K562 (cell line): ENCODE data around the gene UBE2E2. TPM values are rescaled to one million over a fixed set of nuclear protein-coding genes. Genes with fewer than 3 reads are reported as not detected.

ENCODE experiments used
- ATAC-seq: fragments of 200-7000 bp; cut with Tn5 transposase; 3 replicates; pipeline ENCODE4 v1.9.1; 2020; ENCODE audit warnings: moderate library complexity
- BruUV-seq: library from RNA; stranded (reverse); fragments of 400-500 nt; replicated peaks from 2 replicates; lab custom pipeline; 2021; lab: Mats Ljungman, UMichigan
- CTCF ChIA-PET: fragments of 300-600 bp; formaldehyde crosslinking; extraction: SDS; loops from one replicate; lab custom pipeline; 2021; ENCODE audit warnings: low intra/inter-chr PET ratio; lab: Yijun Ruan, JAX
- POLR2A ChIA-PET: fragments of 300-600, 350-650 bp; sonication (Branson Sonifier 250); formaldehyde crosslinking; extraction: SDS; loops from one replicate; lab custom pipeline; 2021; ENCODE audit warnings: antibody characterized with exemption, inconsistent platforms; lab: Yijun Ruan, JAX
- DNase-seq, 4 experiments: peaks; one replicate each; pipeline versions ENCODE4 v3.0.0 to v3.0.0-alpha.2; 2011 to 2018; ENCODE audit warnings: low spot score in 3 of 4, mixed read lengths in 3 of 4; ENCODE audit errors: extremely low read depth in 1 of 4
- FAIRE-seq: peaks from 2 replicates; lab custom pipeline; 2011; peaks lifted over from hg19 to GRCh38; lab: Jason Lieb, UNC
- H2AFZ ChIP-seq: 2 replicates; pipeline ENCODE4 v1.6.0; 2011; ENCODE audit warnings: low read depth, low read length, control low read depth, inconsistent platforms
- H3K27ac ChIP-seq: fragments of 200-600 bp; 3 replicates; pipeline ENCODE4 v1.8.0; 2011; ENCODE audit warnings: low read depth, mild to moderate bottlenecking, control low read depth, inconsistent platforms, low read length, moderate library complexity, mixed read lengths; ENCODE audit errors: extremely low read depth
- H3K27me3 ChIP-seq, 2 experiments: fragments of 300-600 bp in 1 of 2; 2 replicates in 1 of 2; 3 replicates in 1 of 2; pipeline versions ENCODE4 v1.6.0 to v1.8.0; 2011; ENCODE audit warnings: inconsistent platforms in 2 of 2, low read length in 2 of 2, mild to moderate bottlenecking in 1 of 2, mixed read lengths in 1 of 2, moderate library complexity in 1 of 2; ENCODE audit not compliant: control insufficient read depth in 2 of 2, insufficient read depth in 2 of 2
- H3K36me3 ChIP-seq: fragments of 300-600 bp; 3 replicates; pipeline ENCODE4 v1.8.0; 2011; ENCODE audit warnings: mild to moderate bottlenecking, low read length, inconsistent platforms; ENCODE audit not compliant: control insufficient read depth, insufficient read depth
- H3K4me1 ChIP-seq, 2 experiments: fragments of 200-600 bp in 1 of 2; replicated peaks in 1 of 2; 2 replicates in 1 of 2; 3 replicates in 1 of 2; pipeline versions ENCODE4 v1.5.1 to v1.8.0; 2011; ENCODE audit warnings: inconsistent platforms in 2 of 2, low read length in 2 of 2, mild to moderate bottlenecking in 1 of 2, mixed read lengths in 1 of 2, moderate library complexity in 1 of 2; ENCODE audit not compliant: control insufficient read depth in 2 of 2, insufficient read depth in 2 of 2
- H3K4me2 ChIP-seq: 2 replicates; pipeline ENCODE4 v1.6.1; 2011; ENCODE audit warnings: low read length, control low read depth, inconsistent platforms, mixed read lengths; ENCODE audit not compliant: insufficient read depth
- H3K4me3 ChIP-seq: fragments of 200-600 bp; sonication (generic), shearing (Covaris generic); 2 replicates; pipeline ENCODE4 v1.5.1; 2016; ENCODE audit warnings: control low read depth, inconsistent platforms
- H3K79me2 ChIP-seq: fragments of 200-600 bp; 3 replicates; pipeline ENCODE4 v1.8.0; 2011; ENCODE audit warnings: low read length, inconsistent platforms; ENCODE audit not compliant: control insufficient read depth, insufficient read depth
- H3K9ac ChIP-seq, 2 experiments: 2 replicates each; pipeline versions ENCODE4 v1.6.0 to v1.6.1; 2011; ENCODE audit warnings: low read depth in 2 of 2, low read length in 2 of 2, control low read depth in 1 of 2, inconsistent platforms in 1 of 2, mild to moderate bottlenecking in 1 of 2, mixed read lengths in 1 of 2; ENCODE audit not compliant: insufficient read depth in 1 of 2
- H3K9me1 ChIP-seq: one replicate; pipeline ENCODE4 v1.6.0; 2011; ENCODE audit warnings: inconsistent platforms, mild to moderate bottlenecking, low read length, moderate library complexity; ENCODE audit not compliant: control insufficient read depth, insufficient read depth
- H3K9me3 ChIP-seq: replicated peaks from 2 replicates; pipeline ENCODE4 v1.5.1; 2011; ENCODE audit warnings: low read depth, low read length, inconsistent platforms; ENCODE audit not compliant: control insufficient read depth, insufficient read depth
- H4K20me1 ChIP-seq: replicated peaks from 2 replicates; pipeline ENCODE4 v1.6.1; 2011; ENCODE audit warnings: low read length, inconsistent platforms, mixed read lengths; ENCODE audit not compliant: control insufficient read depth, insufficient read depth
- ATF1 ChIP-seq, 2 experiments: fragments of 450-650 bp in 1 of 2; IDR thresholded peaks; 2 replicates each; pipeline ENCODE4 v1.6.1; 2016; ENCODE audit warnings: missing compliant biosample characterization in 1 of 2, missing genetic modification characterization in 1 of 2
- ATF3 ChIP-seq, 2 experiments: fragments of 450-650 bp in 1 of 2; sonication (generic) in 1 of 2; formaldehyde crosslinking in 1 of 2; IDR thresholded peaks in 1 of 2; conservative IDR thresholded peaks in 1 of 2; 2 replicates each; pipeline versions ENCODE4 v1.6.1 to v1.8.1; 2016 to 2023; ENCODE audit warnings: mild to moderate bottlenecking in 2 of 2, moderate library complexity in 2 of 2, inconsistent platforms in 1 of 2, missing genetic modification reagents in 1 of 2
- CEBPG ChIP-seq, 3 experiments: fragments of 200-800 bp in 1 of 3; sonication (Bioruptor generic) in 1 of 3; sonication (generic) in 1 of 3; formaldehyde crosslinking in 1 of 3; IDR thresholded peaks in 2 of 3; conservative IDR thresholded peaks in 1 of 3; 2 replicates each; pipeline versions ENCODE4 v1.6.1 to v1.8.0; 2016 to 2022; ENCODE audit warnings: missing compliant biosample characterization in 2 of 3, missing genetic modification characterization in 2 of 3, mild to moderate bottlenecking in 1 of 3, missing genetic modification reagents in 1 of 3
- CHD2 ChIP-seq: IDR thresholded peaks from 2 replicates; pipeline ENCODE4 v1.6.1; 2011; ENCODE audit warnings: low read depth, low read length
- HDAC8 ChIP-seq: fragments of 450-650 bp; IDR thresholded peaks from 2 replicates; pipeline ENCODE4 v1.6.1; 2016; ENCODE audit warnings: mild to moderate bottlenecking, missing genetic modification characterization, moderate library complexity, missing compliant biosample characterization
- LEF1 ChIP-seq: fragments of 450-650 bp; IDR thresholded peaks from 2 replicates; pipeline ENCODE4 v1.6.1; 2016; ENCODE audit warnings: mild to moderate bottlenecking
- MAZ ChIP-seq, 2 experiments: fragments of 450-650 bp in 1 of 2; sonication (generic) in 1 of 2; formaldehyde crosslinking; IDR thresholded peaks in 1 of 2; conservative IDR thresholded peaks in 1 of 2; 2 replicates each; pipeline versions ENCODE4 v1.4.0 to v1.5.0; 2020; ENCODE audit warnings: mild to moderate bottlenecking in 1 of 2, missing genetic modification reagents in 1 of 2
- MTA3 ChIP-seq: fragments of 450-650 bp; formaldehyde crosslinking; IDR thresholded peaks from 2 replicates; pipeline ENCODE4 v1.6.1; 2017; ENCODE audit warnings: mild to moderate bottlenecking, borderline replicate concordance
- NR0B1 ChIP-seq: fragments of 450-650 bp; IDR thresholded peaks from one replicate; pipeline ENCODE4 v1.6.1; 2018; ENCODE audit warnings: mild to moderate bottlenecking, moderate library complexity; ENCODE audit not compliant: partially characterized antibody
- NR1H2 ChIP-seq: sonication (generic); formaldehyde crosslinking; IDR thresholded peaks from 2 replicates; pipeline ENCODE4 v1.4.0; 2020; ENCODE audit warnings: mild to moderate bottlenecking, missing genetic modification reagents
- WGBS: fragments of 100-300 bp; shearing (Covaris generic); methylation state at CpG from one replicate; pipeline ENCODE4 v1.1.6; 2016; ENCODE audit warnings: low coverage, mixed read lengths; ENCODE audit not compliant: insufficient coverage; ENCODE audit errors: missing lambda C conversion rate; 5-methylcytosine and 5-hydroxymethylcytosine counted together
- in situ Hi-C: fragments of 300-500 bp; cut with MboI; formaldehyde crosslinking; loops from 4 replicates; pipeline ENCODE4 v1.15.0; 2018; ENCODE audit warnings: inconsistent platforms, mixed read lengths
- intact Hi-C: fragments of 100-400 bp; cut with micrococcal nuclease; formaldehyde crosslinking; loops from 2 replicates; pipeline ENCODE4 v1.14.2; 2022
- polyA plus RNA-seq, 8 experiments: library from polyadenylated mRNA; depleted of rRNA in 4 of 8; stranded (reverse) in 5 of 8; unstranded in 3 of 8; fragments of >200 nt; fragmentation: Nextera tagmentation in 2 of 8; fragmentation: Illumina TruSeq in 1 of 8; extraction: Ambion mirVana in 2 of 8; extraction: Trizol in 1 of 8; gene quantifications; 2 replicates each; pipeline versions ENCODE4 v1.2.1 to v1.2.3, GENCODE V29; 2011 to 2014; ENCODE audit warnings: inconsistent platforms in 1 of 8, missing spikeins in 1 of 8
- total RNA-seq, 7 experiments: library from RNA; depleted of rRNA in 6 of 7; stranded (reverse); fragments of >200 nt in 6 of 7; fragmentation: Illumina TruSeq in 2 of 7; extraction: Trizol in 2 of 7; gene quantifications; 2 replicates each; pipeline versions ENCODE4 v1.2.1 to v1.2.3, GENCODE V29; 2011 to 2021; ENCODE audit warnings: low replicate concordance in 1 of 7
- TF ChIP-seq, protein P1 (sequence below): fragments of 450-650 bp; formaldehyde crosslinking; IDR thresholded peaks from 2 replicates; pipeline ENCODE4 v1.4.0; 2020; ENCODE audit warnings: mild to moderate bottlenecking, moderate library complexity

The UBE2E2 gene
- total and polyA plus RNA-seq, 9 of the 15 experiments (the other 6 are each of a cell fraction or from before 2014, with no cell fraction given): 0.22 to 5.1 (median 1.9) TPM

- TF ChIP-seq NR0B1: no peak
- TF ChIP-seq MTA3: no peak
- TF ChIP-seq, protein P1, sequence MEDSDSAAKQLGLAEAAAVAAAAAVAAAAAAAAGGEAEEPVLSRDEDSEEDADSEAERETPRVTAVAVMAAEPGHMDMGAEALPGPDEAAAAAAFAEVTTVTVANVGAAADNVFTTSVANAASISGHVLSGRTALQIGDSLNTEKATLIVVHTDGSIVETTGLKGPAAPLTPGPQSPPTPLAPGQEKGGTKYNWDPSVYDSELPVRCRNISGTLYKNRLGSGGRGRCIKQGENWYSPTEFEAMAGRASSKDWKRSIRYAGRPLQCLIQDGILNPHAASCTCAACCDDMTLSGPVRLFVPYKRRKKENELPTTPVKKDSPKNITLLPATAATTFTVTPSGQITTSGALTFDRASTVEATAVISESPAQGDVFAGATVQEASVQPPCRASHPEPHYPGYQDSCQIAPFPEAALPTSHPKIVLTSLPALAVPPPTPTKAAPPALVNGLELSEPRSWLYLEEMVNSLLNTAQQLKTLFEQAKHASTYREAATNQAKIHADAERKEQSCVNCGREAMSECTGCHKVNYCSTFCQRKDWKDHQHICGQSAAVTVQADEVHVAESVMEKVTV (CRISPR knock-in tag): no peak
- TF ChIP-seq HDAC8: no peak
- TF ChIP-seq ATF1 (CRISPR knock-in tag; IDR thresholded peaks at IDR 0.05): no peak
- no peak for TF ChIP-seq ATF1 (tag; IDR thresholded peaks at IDR 0.05)
These were observed 243.2 kb downstream of the UBE2E2 start (continued) for GRCh38 chr3:23446301-23446700.

- Histone ChIP-seq H3K9me1 (no peaks in the 10 kb centered on the region), H3K79me2 (no peaks in the 10 kb centered on the region), H3K4me1 (no peaks in the 10 kb centered on the region), H3K27ac (no peak overlapping the region), H3K4me2 (no peak overlapping the region), H4K20me1 (no peaks in the 10 kb centered on the region), H3K36me3 (no peaks in the 10 kb centered on the region), H3K9ac (no peak overlapping the region), H2AFZ (no peak overlapping the region), H3K4me3 (no peak overlapping the region), H3K9me3 (no peaks in the 10 kb centered on the region; the same call in 1 of the 2 replicates), H3K27me3 (no peaks in the 10 kb centered on the region)
- FAIRE-seq: no peak
- BruUV-seq: no TSS peak
- in situ Hi-C loops: no loop called here
- no peak for DNase-seq
- WGBS: 0% methylated on average over 2 of the region's 2 CpGs
- TF ChIP-seq CHD2 (no peak), LEF1 (no peak), ATF3 (IDR thresholded peaks at IDR 0.05) (peak; percentile 45; the same call in 1 of the 2 replicates), ATF3 (CRISPR knock-in tag; conservative IDR thresholded peaks at IDR 0.05) (no peak), MAZ (CRISPR knock-in tag; conservative IDR thresholded peaks at IDR 0.05 in 1 of 2, IDR thresholded peaks at IDR 0.05 in 1 of 2) (no peak), CEBPG (CRISPR knock-in tag; IDR thresholded peaks at IDR 0.05) (no peak), CEBPG (tag; conservative IDR thresholded peaks at IDR 0.05 in 1 of 2, IDR thresholded peaks at IDR 0.05 in 1 of 2) (peak in 1 of 2 experiments; percentile 22; a peak in 1 of 4 replicates), NR1H2 (CRISPR knock-in tag) (no peak)
- ChIA-PET POLR2A (no interaction called here), CTCF (no interaction called here)
- no peak for ATAC-seq
- intact Hi-C loops: no loop called here
These were observed 245.9 kb downstream of the UBE2E2 start for GRCh38 chr3:23448998-23449537.
